GM18519 (cell line): ENCODE data around the gene TUBA3C.

ENCODE experiments used
- ATAC-seq: cut with Tn5 transposase; IDR thresholded peaks from one replicate; pipeline ENCODE4 v1.9.1; 2021; ENCODE audit warnings: mild to moderate bottlenecking, moderate library complexity; ENCODE audit not compliant: unreplicated experiment, low FRiP score

TUBA3C gene

GRCh38 chr13:19169496-19169895 is 12.1 kb downstream of the TUBA3C start:
- ATAC-seq = no peak

GRCh38 chr13:19161308-19161707 is 20.3 kb downstream of the TUBA3C start:
- ATAC-seq = no peak

GRCh38 chr13:19159761-19160420 is 21.7 kb downstream of the TUBA3C start:
- ATAC-seq = no peak

GRCh38 chr13:19159181-19159580 is 22.4 kb downstream of the TUBA3C start:
- ATAC-seq = no peak

GRCh38 chr13:19158526-19159174 is 23.0 kb downstream of the TUBA3C start:
- no peak for ATAC-seq

- ATAC-seq = no peak
These were observed 23.6 kb downstream of the TUBA3C start for GRCh38 chr13:19158006-19158405.

GRCh38 chr13:19157461-19157860 is 24.2 kb downstream of the TUBA3C start:
- ATAC-seq = no peak

- no peak for ATAC-seq
These were observed 25.4 kb downstream of the TUBA3C start for GRCh38 chr13:19156013-19156825.

- ATAC-seq = no peak
These were observed 26.2 kb downstream of the TUBA3C start for GRCh38 chr13:19155321-19155861.

GRCh38 chr13:19154843-19155242 is 26.8 kb downstream of the TUBA3C start:
- ATAC-seq = no peak

GRCh38 chr13:19153782-19154450 is 27.7 kb downstream of the TUBA3C start:
- no peak for ATAC-seq

- ATAC-seq = no peak
These were observed 29.2 kb downstream of the TUBA3C start for GRCh38 chr13:19152403-19152802.

- no peak for ATAC-seq
These were observed 29.9 kb downstream of the TUBA3C start for GRCh38 chr13:19151581-19152263.

- no peak for ATAC-seq
These were observed 30.9 kb downstream of the TUBA3C start for GRCh38 chr13:19150712-19151228.

- no peak for ATAC-seq
These were observed 31.4 kb downstream of the TUBA3C start for GRCh38 chr13:19150226-19150625.

- ATAC-seq = no peak
These were observed 33.1 kb downstream of the TUBA3C start for GRCh38 chr13:19148561-19148960.
